ENCODE data around the gene MARCHF9.

GRCh38 chr12:57713209-57713608, 41.7 kb upstream of the MARCHF9 start:
- TF ChIP-seq, protein P1, sequence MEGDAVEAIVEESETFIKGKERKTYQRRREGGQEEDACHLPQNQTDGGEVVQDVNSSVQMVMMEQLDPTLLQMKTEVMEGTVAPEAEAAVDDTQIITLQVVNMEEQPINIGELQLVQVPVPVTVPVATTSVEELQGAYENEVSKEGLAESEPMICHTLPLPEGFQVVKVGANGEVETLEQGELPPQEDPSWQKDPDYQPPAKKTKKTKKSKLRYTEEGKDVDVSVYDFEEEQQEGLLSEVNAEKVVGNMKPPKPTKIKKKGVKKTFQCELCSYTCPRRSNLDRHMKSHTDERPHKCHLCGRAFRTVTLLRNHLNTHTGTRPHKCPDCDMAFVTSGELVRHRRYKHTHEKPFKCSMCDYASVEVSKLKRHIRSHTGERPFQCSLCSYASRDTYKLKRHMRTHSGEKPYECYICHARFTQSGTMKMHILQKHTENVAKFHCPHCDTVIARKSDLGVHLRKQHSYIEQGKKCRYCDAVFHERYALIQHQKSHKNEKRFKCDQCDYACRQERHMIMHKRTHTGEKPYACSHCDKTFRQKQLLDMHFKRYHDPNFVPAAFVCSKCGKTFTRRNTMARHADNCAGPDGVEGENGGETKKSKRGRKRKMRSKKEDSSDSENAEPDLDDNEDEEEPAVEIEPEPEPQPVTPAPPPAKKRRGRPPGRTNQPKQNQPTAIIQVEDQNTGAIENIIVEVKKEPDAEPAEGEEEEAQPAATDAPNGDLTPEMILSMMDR (IDR thresholded peaks at IDR 0.05) = no peak
- no peak for TF ChIP-seq POLR2AphosphoS5 (IDR thresholded peaks at IDR 0.05)

Data from prostate gland (tissue), 2 donors.